Measurements from ENCODE around the gene SLC38A7.
"Not testable (repeated sequence)": the region's sequence is repeated elsewhere in the genome, so short reads cannot be mapped to it uniquely, and the experiment has no call there.

Gene SLC38A7

DNA sequence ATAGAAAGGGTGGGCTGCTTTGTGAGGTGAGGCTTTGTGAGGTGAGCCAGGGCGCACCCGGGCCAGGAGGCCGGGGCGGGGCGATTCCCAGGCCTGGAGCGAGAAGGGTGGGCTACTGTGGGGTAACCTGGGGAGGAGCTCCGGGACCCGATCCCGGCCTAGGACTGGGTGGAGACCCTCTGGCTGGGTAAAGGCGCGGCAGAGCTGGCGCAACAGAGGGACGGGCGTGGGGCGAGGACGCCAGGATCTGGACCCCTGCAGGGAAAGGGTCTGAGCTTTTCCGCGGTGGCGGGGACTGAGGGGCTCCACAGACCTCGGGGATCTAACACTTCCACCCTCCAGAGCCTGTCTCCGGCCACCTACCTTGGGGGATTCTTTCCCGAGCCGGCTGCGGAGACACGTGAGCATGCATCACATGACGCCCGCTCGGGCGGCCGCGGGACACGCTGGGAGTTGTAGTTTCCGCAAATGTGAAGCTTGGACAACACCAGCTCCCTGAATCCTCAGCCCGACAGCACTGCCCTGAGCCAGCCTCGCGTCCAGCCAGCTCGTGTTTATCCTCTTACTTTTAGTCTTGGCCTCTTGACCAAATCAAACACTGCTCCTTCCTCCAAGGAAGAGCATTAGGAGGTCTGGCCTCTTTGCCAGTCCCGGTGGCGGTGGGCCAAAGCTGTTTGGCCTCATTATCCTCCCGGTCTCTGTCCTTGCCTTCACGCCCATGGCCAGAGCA lies at the start of gene SLC38A7:
Gene SLC38A7 (minus strand): TSS at position 417 of the 730 bp plus-strand sequence. CDS start 4,644 bp downstream, outside the sequence.
- DNase-seq: peak; percentile 48

GRCh38 chr16:58733671-58734458 lies 49.3 kb upstream of the SLC38A7 start, which contains the start of gene GOT2:
GOT2 (minus strand) TSS chr16:58734316; CDS start chr16:58734228, 88 bp downstream.
- DNase-seq: peak; percentile 57

- DNase-seq: no peak
Observed at GRCh38 chr16:58733248-58733670, 48.7 kb upstream of the SLC38A7 start.

DNA sequence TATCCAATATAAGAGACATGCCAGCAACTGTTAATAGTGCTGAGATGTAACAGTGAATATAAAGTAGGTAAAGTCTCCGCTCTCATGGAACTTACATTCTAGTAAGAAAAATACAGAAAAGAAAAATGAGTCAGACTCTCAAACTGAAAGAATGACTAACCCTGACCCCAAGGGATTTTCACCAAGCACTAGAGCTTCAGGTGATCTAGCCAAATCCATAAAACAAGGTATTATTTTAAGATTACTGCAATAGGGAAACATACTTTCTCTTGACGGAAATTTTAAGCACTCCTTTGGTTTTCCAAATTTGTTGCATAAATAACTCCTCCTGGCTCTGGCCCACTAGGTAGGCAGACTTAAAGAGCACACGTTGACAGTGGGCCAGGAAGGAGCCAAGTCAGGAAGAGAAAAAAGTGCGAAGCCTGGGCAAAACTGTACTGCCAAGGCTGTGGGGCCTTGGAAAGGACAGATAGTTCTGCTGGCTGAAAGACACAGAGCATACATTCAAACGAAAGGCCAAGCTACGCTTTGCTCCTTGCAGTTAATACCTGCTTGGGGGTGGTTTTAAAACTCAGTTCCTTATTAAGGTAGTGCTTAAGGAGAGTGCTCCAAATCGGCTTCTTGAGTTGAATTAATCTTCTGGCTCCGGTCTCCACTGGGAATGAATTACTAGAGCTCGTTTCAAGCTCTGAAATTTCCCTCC lies 48.1 kb upstream of the SLC38A7 start:
- no peak for DNase-seq

- no peak for DNase-seq
Observed at GRCh38 chr16:58730724-58731370, 46.3 kb upstream of the SLC38A7 start.

- DNase-seq: no peak
Observed at GRCh38 chr16:58727796-58728568, 43.4 kb upstream of the SLC38A7 start.

- DNase-seq: no peak
Observed at GRCh38 chr16:58727028-58727781, 42.6 kb upstream of the SLC38A7 start.

- no peak for DNase-seq
Observed at GRCh38 chr16:58723109-58723508, 38.5 kb upstream of the SLC38A7 start.

DNA sequence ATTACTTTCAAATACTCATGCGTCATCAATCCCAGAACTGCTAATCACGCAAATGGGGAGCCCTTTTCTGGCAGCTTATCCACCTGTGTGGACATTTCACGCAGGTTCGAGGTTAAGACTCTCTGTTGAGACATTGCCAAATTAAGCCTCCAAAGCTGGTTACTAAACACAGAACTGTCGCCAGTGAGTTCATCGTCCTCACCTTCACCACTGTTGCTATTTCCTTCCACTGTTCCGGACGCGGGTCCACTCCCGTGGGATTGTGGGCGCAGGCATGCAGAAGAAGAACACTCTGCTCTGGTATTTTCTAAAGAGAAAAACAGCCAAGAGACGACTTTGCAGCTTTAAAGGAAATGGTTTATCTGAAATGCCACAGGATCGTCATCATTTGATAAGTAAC lies 33.4 kb upstream of the SLC38A7 start:
- DNase-seq: no peak

- DNase-seq: no peak
Observed at GRCh38 chr16:58716468-58716867, 31.9 kb upstream of the SLC38A7 start.

DNA sequence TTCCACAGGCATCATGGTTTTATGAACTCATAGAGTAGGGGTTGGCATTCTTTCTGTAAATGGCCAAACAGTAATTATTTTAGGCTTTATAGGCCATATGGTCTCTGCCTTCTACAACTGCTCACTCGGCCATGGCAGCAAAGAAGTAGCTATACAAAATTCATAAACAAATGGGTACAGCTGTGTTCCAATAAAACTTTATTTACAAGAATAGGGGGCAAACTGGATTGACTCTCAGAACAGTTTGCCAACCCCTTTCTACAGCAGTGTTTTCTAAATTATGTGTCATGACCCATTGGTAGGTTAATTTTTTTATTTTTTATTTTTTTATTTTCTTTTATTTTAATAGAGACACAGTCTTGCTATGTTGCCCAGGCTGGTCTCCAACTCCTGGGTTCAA lies 29.2 kb upstream of the SLC38A7 start:
- no peak for DNase-seq

DNA sequence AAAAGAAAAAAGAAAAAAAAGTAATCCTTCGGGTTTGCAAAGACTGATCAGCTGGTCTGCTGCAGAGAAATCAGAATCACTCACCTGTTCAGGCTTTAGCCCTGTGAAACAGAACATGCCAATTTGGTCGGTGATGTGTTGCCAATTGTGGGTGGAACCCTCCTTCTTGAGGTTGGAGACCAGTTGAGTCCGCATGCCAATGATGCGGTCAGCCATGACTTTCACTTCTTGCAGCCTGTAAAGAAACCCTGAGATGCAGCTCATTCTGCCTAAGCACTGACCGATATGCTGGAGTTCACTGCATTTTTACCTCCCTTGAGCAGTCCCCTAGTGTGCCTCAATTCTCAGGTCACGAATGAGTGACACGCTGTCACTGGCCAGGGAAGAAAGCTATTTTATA lies 24.8 kb upstream of the SLC38A7 start:
- no peak for DNase-seq

- no peak for DNase-seq
Observed at GRCh38 chr16:58699151-58699550, 14.6 kb upstream of the SLC38A7 start.

GRCh38 chr16:58695368-58695767 lies 10.8 kb upstream of the SLC38A7 start:
- DNase-seq: no peak

- no peak for DNase-seq
Observed at GRCh38 chr16:58692450-58692849, 7.9 kb upstream of the SLC38A7 start.

- not testable (repeated sequence) for DNase-seq
Observed at GRCh38 chr16:58686985-58687706, 2.6 kb upstream of the SLC38A7 start.

DNA sequence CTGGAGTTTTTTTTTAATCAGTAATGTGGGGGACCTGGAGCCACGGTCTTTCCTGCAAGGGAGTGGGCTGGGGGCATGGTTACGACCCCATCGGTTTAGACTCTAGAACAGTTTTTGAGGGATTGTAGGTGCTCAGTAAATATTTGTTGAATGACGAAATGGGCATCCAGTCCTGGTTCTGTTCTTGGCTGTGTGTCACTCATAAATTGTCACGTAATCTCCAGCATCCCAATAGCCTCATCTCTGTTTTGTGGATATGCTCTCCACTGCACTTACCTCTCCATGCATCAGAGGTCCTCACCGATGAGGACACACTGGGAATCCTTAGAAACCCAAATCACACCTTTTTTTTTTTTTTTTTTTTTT lies 497 bp upstream of the SLC38A7 start:
- no peak for DNase-seq

DNA sequence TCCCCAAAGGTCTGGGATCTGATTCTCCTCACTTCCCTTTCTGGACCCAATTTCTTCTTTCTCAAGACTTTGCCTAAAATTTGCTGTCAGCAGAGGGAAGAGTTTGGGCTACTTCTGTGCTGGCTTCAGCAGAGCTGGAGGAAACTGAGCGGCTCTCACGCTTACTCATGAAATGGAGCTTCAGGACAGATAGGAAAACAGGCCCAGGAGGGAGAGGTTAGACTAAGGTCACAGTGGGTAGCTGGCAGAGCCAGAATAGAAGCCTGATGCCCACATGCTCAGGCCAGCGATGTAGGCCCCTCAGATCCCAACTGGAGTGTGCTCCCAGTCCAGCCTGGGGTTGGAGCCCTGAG lies 593 bp downstream of the SLC38A7 start:
- DNase-seq: no peak

DNA sequence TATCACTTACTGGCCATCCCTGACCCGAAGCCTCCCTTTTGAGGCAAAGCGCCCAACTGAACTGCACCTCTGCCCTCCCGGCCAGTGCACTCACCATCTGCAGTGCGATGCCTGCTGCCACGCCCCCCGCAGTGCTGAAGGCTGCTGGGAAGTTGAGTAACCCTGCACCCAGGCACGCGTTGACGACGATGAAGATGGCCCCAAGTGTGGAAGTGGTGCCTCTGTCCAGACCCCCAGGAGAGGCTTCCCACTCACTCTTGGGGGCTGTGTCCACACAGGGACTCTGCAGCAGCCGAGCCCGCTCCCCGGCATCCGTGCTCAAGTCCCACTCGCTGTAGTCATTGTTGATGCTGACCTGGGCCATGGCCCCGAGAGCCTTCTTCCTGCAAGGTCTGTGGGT lies 4.8 kb downstream of the SLC38A7 start:
- DNase-seq: no peak

GRCh38 chr16:58678716-58679115 lies 5.9 kb downstream of the SLC38A7 start:
- DNase-seq: no peak

- DNase-seq: no peak
Observed at GRCh38 chr16:58678269-58678668, 6.3 kb downstream of the SLC38A7 start.
